GM18505 (cell line): Measurements from ENCODE around the gene ZHX3.
A peak's percentile ranks its signal among the peaks of the same experiment; 100 is the strongest.

Experiments
- ATAC-seq: cut with Tn5 transposase; IDR thresholded peaks from one replicate; pipeline ENCODE4 v1.9.1; 2021; ENCODE audit not compliant: unreplicated experiment
- POLR2A ChIP-seq: IDR thresholded peaks from 4 replicates; pipeline ENCODE4 v1.6.1; 2011; ENCODE audit warnings: borderline replicate concordance; ENCODE audit not compliant: insufficient read depth, insufficient read length; ENCODE audit errors: extremely low read depth

Gene ZHX3

DNA sequence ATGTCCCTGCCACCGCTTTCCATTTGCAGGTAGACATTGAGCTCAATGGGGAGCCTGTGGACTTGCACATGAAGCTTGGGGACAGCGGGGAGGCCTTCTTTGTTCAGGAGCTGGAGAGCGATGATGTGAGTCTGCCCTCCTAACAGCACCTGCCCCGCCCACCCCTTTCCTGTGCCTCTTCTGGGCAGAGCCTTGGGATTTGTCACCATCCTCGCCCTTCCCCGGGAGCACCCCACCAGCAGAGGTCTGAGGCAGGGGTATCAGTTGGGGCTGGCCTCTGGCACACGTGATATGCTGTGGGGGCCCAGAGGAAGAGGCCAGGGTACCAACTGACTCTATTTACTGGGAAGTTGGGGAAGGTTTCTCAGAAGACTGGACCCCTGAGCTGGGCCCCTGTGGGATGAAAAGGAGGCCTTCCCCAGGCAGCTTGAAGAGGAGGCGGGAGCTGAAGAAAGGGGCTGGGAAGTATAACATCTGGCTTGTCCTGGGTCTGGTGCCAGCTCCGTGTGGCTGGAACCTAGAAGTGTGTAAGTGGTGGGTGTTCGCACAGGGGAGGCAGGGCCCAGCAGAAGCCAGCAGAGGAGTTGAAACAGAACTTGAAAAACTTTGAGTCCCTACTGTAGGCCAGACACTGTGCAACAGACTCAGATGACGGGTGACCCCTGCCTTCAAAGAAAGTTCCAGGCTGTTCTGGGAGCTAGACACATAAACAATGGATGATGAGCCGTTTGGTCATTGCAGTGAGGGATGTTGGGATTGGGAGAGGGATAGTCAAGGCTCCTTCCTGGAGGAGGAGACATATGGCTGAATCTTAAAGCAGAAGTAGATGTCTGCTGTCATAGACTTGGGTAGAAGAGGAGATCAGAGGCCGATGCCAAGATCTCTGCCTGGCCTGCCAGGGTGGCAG, 30.2 kb upstream of the ZHX3 start:
- TF ChIP-seq POLR2A, result no peak

DNA sequence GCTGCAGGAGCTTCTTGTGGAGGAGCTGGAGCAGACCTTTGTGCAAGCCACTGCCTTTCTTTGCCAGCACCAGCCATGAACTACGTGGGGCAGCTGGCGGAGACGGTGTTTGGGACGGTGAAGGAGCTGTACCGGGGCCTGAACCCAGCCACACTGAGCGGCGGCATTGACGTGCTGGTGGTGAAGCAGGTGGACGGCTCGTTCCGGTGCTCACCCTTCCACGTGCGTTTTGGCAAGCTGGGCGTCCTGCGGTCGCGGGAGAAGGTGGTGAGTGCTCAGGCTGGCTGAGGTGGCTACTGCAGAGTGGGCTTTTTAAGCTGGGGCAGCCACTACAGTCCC, 28.2 kb upstream of the ZHX3 start:
- TF ChIP-seq POLR2A, result no peak

More for the DNA sequence above, 30.2 kb upstream of the ZHX3 start:
- no peak for ATAC-seq

DNA sequence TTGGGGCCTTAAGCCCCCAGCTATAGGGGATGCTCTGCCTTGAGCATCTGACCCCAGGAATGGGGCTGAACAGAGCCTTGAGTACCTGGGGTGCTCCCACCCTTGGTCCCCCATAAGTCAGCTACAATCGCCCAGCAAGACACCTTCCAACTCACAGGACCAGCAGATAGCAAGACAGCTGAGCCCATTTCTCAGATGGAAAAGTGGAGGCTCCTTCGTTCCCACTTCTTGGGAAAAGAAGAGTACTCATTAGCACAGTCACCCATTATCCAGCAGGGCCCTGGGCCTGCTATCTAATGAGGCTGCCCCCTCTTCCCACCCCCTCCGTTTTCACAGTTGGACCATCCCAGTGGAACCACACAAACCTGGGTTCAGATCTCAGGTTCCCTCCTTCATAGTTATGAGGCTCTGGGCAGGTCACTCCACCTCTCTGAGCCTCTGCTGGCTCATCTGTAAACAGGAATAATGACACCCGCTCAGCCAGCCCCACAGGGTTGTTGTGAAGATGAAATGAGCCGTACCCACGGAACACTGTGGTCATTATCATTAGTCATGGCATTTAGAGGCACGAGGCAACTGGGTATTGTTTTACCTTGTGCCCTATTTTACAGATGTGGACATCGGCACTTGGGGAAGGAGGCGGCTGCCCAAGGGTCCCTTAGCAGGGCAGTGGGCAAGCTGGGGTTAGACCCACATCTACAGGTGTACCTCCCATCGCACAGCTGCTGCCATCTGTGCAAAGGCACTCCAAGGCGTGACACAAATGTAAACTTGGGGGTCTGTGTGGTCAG, 27.6 kb upstream of the ZHX3 start:
- no peak for ATAC-seq

More for the DNA sequence above, 28.2 kb upstream of the ZHX3 start:
- no peak for ATAC-seq

DNA sequence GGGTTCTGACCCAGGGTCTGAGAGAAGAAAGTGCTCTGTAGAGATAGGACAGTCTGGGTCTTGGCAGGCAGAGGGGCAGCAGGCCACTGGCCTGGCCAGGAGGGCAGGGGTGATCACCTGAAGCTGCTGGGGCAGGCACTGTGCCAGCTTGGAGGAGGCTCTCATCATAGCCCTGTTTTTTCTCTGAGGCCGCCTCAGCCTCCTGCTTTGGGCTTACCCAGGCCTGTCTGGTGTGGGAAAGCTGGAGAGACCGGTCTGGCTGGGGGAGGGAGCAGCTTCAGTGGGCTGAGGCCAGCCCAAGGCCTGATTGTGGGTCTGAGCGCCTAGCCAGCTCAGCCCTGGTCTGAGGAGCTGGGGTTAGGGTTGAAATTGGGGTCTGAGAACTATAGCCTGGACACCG, 26.9 kb upstream of the ZHX3 start:
- TF ChIP-seq POLR2A, result no peak
- ATAC-seq, result no peak

More for the DNA sequence above, 27.6 kb upstream of the ZHX3 start:
- no peak for TF ChIP-seq POLR2A

GRCh38 chr20:41342474-41343464, 25.2 kb upstream of the ZHX3 start:
- no peak for TF ChIP-seq POLR2A
- ATAC-seq, result no peak

DNA sequence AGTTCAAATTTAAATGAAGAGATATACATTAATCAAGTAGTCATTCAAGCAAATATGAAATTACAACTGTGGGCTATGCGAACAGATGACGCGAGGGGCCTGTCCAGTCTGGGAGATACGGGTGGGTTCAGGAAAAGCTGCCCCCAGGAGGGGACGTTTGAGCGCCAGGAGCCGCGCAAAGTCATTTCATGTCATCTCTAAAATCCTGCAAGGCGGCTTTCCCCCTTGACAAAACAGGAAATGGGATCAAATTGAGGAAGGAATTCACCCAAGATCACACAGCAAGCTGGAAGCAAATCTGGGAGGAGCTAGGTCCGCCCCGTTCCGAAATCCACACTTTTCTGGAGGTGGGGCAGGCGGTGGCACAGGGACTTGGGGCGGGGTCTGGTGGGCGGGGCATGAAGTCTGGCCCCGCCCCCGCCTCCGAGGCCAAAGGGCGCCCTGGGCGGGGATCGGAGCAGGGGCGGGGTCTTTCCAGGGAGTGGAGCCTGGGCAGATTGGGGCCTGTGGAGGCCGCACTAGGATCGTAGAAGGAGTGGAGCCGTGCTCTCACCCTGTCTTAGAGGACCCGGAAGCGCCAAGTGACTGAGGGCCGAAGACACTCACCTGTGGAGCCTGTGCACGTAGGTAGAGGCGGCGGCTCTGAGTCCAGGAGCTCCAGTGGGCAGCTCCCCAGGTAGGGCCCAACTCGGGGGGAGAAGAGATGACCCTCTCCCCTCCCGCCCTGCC, 23.0 kb upstream of the ZHX3 start, which contains the start of gene LPIN3:
Gene LPIN3, plus strand, starts transcription at position 495 of the 729 bp plus-strand sequence. CDS start 4,983 bp downstream, outside the sequence.
- TF ChIP-seq POLR2A, result no peak
- peak; percentile 7 for ATAC-seq

GRCh38 chr20:41339957-41340326, 22.4 kb upstream of the ZHX3 start:
- no peak for TF ChIP-seq POLR2A
- peak; percentile 73 for ATAC-seq

- no peak for ATAC-seq
Observed at GRCh38 chr20:41336711-41337492, 19.4 kb upstream of the ZHX3 start.

DNA sequence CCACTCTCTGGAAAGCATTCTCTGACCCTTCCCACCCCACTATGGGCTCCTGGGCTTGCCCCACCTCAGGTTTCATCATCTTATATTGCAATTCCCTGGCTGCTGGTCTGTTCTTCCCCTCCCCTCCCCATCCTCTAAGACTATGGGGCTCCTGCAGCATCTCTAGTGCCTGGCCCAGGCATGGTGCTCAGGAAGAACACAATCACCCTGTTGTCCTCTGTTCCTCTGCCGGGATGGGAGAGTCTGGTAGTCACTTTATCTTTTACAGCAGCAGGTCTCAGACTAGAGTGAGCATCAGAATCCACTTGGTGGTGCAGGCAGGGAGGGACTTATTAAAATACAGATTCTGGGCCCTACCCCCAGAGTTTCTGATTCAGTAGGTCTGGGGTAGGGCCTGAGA, 18.1 kb upstream of the ZHX3 start:
- no peak for TF ChIP-seq POLR2A
- no peak for ATAC-seq

More at GRCh38 chr20:41336711-41337492, 19.4 kb upstream of the ZHX3 start:
- TF ChIP-seq POLR2A, result no peak

DNA sequence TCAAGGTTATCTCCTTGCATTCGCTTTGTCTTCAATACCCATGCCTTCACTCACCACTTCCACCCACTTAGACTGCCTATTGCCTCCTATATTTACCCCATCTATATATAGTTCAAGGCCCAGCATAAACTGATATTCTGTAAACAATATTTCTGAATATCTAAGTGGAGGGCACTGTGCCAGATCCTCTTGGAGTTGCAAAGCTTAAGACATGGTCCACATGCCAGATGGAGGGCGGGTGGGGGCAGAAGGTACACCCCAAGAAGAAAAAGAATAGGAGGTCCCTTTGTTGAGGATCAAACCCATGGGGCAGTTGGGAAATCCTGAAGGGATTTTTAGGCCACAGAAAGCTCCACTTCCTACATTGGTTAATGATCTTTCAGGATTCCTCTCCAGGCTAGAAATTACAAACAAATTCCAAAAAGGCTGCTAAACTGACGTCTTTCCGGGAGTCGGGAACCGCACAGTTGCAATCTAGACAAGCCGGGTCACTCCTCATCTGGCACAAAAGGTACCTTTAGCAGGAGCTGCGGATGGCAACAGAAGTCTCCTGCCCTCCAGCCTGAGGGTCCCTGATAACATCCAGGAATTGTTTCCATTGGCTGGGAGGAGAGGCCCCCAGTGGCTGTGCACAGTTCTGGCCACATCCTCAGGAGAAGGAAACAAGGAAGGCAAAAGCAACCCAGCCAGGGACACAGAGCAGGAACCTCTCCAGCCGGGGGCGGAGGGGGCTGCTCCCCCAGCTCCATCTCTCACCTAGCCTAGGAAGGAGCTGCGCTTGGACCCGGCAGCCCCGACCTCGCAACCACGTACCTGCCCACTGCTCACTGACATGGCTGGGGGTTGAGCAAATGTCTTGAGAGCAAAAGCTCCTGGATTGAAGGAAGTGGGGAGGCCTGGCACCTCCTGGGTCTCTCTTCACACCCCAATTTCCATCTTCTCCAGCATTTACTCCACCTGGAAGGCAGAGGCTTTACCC, 17.2 kb upstream of the ZHX3 start:
- no peak for TF ChIP-seq POLR2A
- ATAC-seq, result no peak

DNA sequence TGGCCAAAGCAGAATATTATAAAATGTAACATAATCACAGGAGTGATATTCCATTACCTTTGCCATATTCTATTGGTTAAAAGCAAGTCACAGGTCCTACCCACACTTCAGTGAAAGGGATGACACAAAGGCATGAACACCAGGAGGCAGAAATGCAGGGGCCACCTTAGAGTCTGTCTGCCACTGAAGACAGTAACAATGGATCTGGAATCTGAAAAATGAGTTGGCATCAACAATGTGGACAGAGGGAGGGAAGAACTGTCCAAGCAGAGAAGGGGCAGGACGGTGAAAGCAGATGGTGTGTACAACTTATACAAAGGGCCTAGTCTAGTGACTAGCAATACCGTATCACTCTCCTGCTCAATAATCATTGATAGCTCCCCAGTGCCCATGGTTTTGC, 16.5 kb upstream of the ZHX3 start:
- TF ChIP-seq POLR2A, result no peak
- ATAC-seq, result no peak

DNA sequence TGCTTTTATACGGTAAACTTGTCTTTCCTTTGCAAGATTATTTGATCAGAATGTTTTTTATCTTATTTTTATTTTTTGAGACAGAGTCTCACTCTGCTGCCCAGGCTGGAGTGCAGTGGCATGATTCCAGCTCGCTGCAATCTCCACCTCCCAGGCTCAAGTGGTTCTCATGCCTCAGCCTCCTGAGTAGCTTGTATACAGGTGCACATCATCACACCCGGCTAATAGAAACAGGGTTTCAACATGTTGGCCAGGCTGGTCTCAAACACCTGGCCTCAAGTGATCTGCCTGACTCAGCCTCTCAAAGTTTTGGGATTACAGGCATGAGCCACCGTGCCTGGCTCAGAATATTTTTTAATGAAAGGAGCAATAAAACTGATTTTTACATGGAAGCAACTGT, 14.2 kb upstream of the ZHX3 start:
- ATAC-seq, result no peak
- no peak for TF ChIP-seq POLR2A
